ENCODE data around the gene KRTAP10-10. TPM values are rescaled to one million over a fixed set of nuclear protein-coding genes. Genes with fewer than 3 reads are reported as not detected.
"Not testable (repeated sequence)": the region's sequence is repeated elsewhere in the genome, so short reads cannot be mapped to it uniquely, and the experiment has no call there.

Gene KRTAP10-10
- total RNA-seq, 1 experiment from 2014 or later: not detected

GRCh38 chr21:44682580-44683151, 45.5 kb downstream of the KRTAP10-10 start:
- Mint-ChIP-seq H3K27ac (ENCODE audit: low read depth, unreplicated experiment) (no peak overlapping the region), H3K4me1 (ENCODE audit: insufficient read depth, unreplicated experiment) (no peaks in the 10 kb centered on the region), H3K9me3 (ENCODE audit: unreplicated experiment) (no peaks in the 10 kb centered on the region), H3K27me3 (ENCODE audit: insufficient read depth, unreplicated experiment) (peaks cover 96% of the 10 kb centered on the region), H3K36me3 (ENCODE audit: insufficient read depth, unreplicated experiment) (no peaks in the 10 kb centered on the region), H3K4me3 (ENCODE audit: unreplicated experiment) (no peak overlapping the region)
- TF ChIP-seq, protein P1, sequence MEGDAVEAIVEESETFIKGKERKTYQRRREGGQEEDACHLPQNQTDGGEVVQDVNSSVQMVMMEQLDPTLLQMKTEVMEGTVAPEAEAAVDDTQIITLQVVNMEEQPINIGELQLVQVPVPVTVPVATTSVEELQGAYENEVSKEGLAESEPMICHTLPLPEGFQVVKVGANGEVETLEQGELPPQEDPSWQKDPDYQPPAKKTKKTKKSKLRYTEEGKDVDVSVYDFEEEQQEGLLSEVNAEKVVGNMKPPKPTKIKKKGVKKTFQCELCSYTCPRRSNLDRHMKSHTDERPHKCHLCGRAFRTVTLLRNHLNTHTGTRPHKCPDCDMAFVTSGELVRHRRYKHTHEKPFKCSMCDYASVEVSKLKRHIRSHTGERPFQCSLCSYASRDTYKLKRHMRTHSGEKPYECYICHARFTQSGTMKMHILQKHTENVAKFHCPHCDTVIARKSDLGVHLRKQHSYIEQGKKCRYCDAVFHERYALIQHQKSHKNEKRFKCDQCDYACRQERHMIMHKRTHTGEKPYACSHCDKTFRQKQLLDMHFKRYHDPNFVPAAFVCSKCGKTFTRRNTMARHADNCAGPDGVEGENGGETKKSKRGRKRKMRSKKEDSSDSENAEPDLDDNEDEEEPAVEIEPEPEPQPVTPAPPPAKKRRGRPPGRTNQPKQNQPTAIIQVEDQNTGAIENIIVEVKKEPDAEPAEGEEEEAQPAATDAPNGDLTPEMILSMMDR (IDR thresholded peaks at IDR 0.05; ENCODE audit: unreplicated experiment): no peak
- POLR2A ChIA-PET: interaction anchor here (1.2 kb wide), 1 partner anchor 16 kb away, joined by 4 read pairs; the partner anchor contains the start of gene KRTAP12-2
- CTCF ChIA-PET: interaction anchor here (0.5 kb wide), 1 partner anchor 178 kb away, joined by 3 read pairs; no protein-coding TSS in a partner anchor
- DNase-seq (ENCODE audit: unreplicated experiment): no peak
- intact Hi-C loops (cut with micrococcal nuclease): no loop called here
- no TSS peak for BruUV-seq (replicated peaks)

DNA sequence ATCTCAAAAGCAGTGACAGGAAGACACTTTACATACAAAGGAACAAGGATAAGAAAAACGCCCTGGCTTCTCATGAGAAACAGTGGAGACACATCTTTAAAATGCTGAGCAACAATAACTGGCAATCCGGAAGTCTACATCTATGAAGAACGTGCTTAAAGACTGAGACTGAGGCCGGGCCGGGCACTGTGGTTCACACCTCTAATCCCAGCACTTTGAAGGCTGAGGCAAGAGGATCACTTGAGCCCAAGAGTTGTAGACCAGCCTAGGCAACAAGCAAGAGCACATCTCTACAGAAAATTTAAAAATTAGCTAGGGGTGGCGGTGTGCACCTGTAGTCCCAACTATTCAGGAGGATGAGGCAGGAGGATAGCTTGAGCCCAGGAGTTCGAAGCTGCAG, 46.9 kb downstream of the KRTAP10-10 start:
- ChIA-PET POLR2A (no interaction called here), CTCF (interaction anchor here (0.5 to 0.8 kb wide), 3 partner anchors 59 to 454 kb away, joined by 3 read pairs; no protein-coding TSS in a partner anchor)
- no TSS peak for BruUV-seq (replicated peaks)
- TF ChIP-seq, protein P1 (IDR thresholded peaks at IDR 0.05; ENCODE audit: unreplicated experiment): no peak
- intact Hi-C loops (cut with micrococcal nuclease): no loop called here
- Mint-ChIP-seq H3K27me3 (ENCODE audit: insufficient read depth, unreplicated experiment) (peaks cover 96% of the 10 kb centered on the region), H3K4me1 (ENCODE audit: insufficient read depth, unreplicated experiment) (no peaks in the 10 kb centered on the region), H3K27ac (ENCODE audit: low read depth, unreplicated experiment) (no peak overlapping the region), H3K36me3 (ENCODE audit: insufficient read depth, unreplicated experiment) (no peaks in the 10 kb centered on the region), H3K9me3 (ENCODE audit: unreplicated experiment) (no peaks in the 10 kb centered on the region), H3K4me3 (ENCODE audit: unreplicated experiment) (no peak overlapping the region)
- no peak for DNase-seq (ENCODE audit: unreplicated experiment)

DNA sequence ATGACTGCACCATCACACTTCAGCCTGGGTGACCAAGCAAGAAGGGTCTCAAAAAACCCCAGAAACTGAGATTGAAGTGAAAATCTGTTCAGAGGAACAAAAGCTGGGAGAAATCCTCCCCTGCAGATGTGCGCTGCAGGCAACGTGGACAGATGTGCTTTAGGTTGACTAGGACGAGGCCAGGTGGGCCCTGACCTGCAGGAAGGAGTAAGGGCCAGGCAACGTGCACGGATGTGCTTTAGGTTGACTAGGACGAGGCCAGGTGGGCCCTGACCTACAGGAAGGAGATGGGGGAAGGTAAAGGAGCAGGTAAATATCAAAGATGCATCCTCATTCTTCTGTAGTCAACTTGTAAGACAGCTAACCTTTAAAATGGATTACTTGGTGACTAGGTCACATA, 47.3 kb downstream of the KRTAP10-10 start:
- Mint-ChIP-seq H3K27ac (ENCODE audit: low read depth, unreplicated experiment) (no peak overlapping the region), H3K36me3 (ENCODE audit: insufficient read depth, unreplicated experiment) (no peaks in the 10 kb centered on the region), H3K4me3 (ENCODE audit: unreplicated experiment) (no peak overlapping the region), H3K4me1 (ENCODE audit: insufficient read depth, unreplicated experiment) (no peaks in the 10 kb centered on the region), H3K9me3 (ENCODE audit: unreplicated experiment) (no peaks in the 10 kb centered on the region), H3K27me3 (ENCODE audit: insufficient read depth, unreplicated experiment) (peaks cover 92% of the 10 kb centered on the region)
- no peak for DNase-seq (ENCODE audit: unreplicated experiment)
- intact Hi-C loops (cut with micrococcal nuclease): no loop called here
- BruUV-seq (replicated peaks): no TSS peak
- TF ChIP-seq, protein P1 (IDR thresholded peaks at IDR 0.05; ENCODE audit: unreplicated experiment): no peak
- ChIA-PET CTCF (interaction anchor here (0.5 to 1.4 kb wide), 2 partner anchors 58 to 453 kb away, joined by 3 read pairs; no protein-coding TSS in a partner anchor), POLR2A (no interaction called here)

DNA sequence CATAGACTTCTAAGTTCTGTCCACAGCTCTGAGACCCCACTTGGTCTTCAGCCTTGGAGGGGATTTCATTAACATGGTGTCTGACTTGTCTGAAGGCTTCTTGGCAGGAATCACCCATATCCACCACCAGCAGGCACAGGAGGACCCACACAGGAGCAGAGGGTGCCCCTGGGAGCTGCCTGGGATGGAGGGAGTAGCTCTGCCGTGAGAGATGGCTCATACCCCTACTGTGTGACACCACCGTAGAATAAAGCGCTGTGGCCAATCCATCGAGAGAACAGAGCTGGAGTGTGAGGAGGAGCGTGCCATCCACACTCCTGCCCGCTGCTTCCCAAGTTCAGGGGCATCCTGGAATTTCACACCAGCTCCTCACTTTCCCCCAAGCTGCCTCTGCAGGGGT, 47.9 kb downstream of the KRTAP10-10 start:
- POLR2A ChIA-PET; H3K4me3 Mint-ChIP-seq (ENCODE audit: unreplicated experiment); intact Hi-C loops (cut with micrococcal nuclease); H3K4me1 Mint-ChIP-seq (ENCODE audit: insufficient read depth, unreplicated experiment); H3K36me3 Mint-ChIP-seq (ENCODE audit: insufficient read depth, unreplicated experiment); BruUV-seq (replicated peaks); H3K27ac Mint-ChIP-seq (ENCODE audit: low read depth, unreplicated experiment); H3K9me3 Mint-ChIP-seq (ENCODE audit: unreplicated experiment); DNase-seq (ENCODE audit: unreplicated experiment): not testable (repeated sequence)
- CTCF ChIA-PET: interaction anchor here (1.4 kb wide), 1 partner anchor 57 kb away, joined by 3 read pairs; no protein-coding TSS in a partner anchor
- H3K27me3 Mint-ChIP-seq (ENCODE audit: insufficient read depth, unreplicated experiment): peaks cover 92% of the 10 kb centered on the region
